GM21576 (cell line): Measurements from ENCODE around the gene SLC9A9.

ENCODE experiments used
- ATAC-seq: cut with Tn5 transposase; IDR thresholded peaks from one replicate; pipeline ENCODE4 v1.9.1; 2021; ENCODE audit warnings: mild to moderate bottlenecking, moderate library complexity; ENCODE audit not compliant: unreplicated experiment

The SLC9A9 gene

GRCh38 chr3:143236226-143236964 lies 611.9 kb downstream of the SLC9A9 start:
- ATAC-seq: no peak

GRCh38 chr3:143235614-143236204 lies 612.6 kb downstream of the SLC9A9 start:
- ATAC-seq: no peak

DNA sequence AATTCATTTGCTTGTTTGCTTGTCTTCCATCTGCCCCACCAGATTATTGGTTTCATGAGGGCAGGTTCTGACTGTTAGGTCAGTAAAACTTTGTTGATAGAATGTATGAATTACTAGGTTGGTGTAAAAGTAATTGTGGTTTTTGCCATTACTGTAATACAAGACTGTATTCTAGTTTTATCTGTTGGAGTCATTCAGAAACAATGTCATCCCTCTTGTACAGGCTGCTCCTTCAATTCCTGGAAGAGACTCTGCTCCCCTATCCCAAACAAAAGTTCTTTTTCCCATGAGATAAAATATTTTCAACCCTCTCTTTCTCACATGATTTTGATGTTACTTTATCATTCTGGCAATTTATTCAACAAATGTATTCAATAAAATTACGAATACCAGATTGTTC lies 613.7 kb downstream of the SLC9A9 start:
- ATAC-seq: no peak

DNA sequence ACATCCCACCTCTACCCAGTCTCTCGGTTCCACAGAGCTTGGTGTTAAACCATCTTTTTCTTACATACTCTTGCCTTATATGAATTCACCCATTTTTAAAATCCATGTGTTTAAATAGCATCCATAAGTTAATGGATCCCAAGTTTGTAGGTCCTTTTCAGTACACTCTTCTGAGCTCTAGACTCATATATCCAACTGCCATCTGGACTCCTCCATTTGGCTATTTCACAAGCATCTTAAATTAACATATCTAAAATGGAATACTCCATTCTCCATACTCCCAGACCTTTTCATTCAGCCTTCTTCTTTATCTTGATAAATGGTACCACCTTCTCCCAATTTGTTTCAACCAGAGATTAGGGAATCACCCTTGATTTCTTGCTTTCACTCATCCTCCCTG lies 615.3 kb downstream of the SLC9A9 start:
- ATAC-seq: no peak

DNA sequence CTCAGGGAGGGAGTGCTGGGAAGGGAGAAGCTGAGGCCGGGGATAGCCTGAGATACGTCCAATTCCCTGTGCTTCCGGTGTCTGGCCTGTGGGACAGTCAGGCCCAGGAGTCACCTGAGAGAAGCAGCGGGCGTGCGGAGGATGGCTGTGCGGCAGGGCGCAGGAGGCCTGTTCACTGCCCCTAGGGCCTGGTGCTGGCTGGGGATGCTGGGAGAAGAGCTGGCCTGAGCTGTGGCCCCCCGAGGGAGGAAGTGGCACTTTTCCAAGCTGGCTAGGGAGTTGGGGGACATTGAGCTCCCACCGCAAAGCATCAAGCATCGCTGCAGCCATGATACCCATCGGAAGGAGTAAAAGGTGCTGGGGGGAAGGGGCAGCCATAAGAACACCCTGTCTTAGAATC lies 619.9 kb downstream of the SLC9A9 start:
- no peak for ATAC-seq

DNA sequence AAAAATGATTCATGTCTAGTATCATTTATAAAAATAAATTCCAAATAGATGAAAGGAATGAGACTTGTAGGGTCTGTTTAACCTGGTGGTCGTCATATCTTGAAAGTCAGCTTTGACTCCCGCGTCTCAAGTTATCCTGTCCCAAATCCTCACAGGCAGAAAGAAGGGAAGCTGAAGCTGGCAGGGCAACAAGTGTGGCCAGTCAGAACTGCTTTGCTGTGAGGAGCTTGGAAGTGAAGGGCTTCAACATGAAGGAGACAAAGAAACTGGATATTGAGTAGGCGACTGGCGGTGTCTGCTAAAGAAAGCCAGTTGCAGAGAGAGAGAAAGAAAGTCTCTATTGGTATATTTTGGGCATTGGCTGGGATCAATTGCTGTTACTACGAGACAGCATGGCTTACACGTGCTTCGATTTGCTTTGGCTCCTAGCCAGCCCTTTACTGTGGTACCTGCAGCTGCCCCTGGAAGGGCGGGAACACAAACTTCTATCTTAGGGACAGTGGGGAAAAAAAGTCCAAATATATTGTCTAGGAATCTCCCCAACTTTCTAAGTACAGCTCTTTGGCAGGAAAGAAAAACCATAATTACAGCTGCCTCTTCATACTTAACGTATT lies 621.5 kb downstream of the SLC9A9 start:
- no peak for ATAC-seq

DNA sequence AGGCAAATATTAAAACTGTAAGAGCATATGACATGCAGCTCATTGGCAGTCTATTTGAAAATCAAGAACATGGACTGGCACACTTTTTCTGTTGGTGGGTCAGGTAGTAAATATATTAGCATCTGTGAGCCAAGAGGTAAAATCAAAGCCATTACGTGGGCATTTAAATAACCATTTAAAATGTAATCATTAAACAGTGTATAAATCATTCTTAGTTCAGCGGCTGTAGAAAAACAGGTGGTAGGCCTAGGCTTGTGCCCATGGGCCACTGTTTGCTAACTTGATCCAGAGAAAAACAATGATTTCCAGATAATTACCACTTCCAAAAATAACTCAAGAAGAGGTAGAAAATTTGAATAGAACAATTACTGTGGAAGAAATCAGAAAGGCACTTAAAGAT lies 623.6 kb downstream of the SLC9A9 start:
- no peak for ATAC-seq

- ATAC-seq: no peak
Observed at GRCh38 chr3:143222981-143223380, 625.3 kb downstream of the SLC9A9 start.

GRCh38 chr3:143222505-143222904 lies 625.8 kb downstream of the SLC9A9 start:
- no peak for ATAC-seq

GRCh38 chr3:143221446-143221845 lies 626.8 kb downstream of the SLC9A9 start:
- ATAC-seq: no peak

DNA sequence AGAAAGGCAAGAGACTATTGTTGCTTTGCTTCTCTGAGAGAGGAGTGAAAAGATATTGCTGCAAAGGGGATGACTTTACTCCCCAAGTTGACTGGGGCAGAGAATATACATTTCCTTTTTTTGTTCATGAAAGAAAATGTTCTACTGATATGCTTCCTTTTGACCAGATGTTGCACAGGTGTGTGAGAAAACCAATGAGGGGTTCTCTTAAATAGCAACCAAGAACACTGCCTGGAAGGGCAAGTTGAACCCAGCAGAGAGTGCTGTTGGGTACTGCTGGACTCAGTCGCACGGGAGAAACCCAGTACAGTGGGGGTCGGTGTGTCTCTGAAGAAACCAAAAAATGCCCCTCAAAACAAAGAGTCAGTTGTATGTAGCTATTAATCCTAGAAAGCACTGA lies 627.5 kb downstream of the SLC9A9 start:
- ATAC-seq: peak; percentile 68

DNA sequence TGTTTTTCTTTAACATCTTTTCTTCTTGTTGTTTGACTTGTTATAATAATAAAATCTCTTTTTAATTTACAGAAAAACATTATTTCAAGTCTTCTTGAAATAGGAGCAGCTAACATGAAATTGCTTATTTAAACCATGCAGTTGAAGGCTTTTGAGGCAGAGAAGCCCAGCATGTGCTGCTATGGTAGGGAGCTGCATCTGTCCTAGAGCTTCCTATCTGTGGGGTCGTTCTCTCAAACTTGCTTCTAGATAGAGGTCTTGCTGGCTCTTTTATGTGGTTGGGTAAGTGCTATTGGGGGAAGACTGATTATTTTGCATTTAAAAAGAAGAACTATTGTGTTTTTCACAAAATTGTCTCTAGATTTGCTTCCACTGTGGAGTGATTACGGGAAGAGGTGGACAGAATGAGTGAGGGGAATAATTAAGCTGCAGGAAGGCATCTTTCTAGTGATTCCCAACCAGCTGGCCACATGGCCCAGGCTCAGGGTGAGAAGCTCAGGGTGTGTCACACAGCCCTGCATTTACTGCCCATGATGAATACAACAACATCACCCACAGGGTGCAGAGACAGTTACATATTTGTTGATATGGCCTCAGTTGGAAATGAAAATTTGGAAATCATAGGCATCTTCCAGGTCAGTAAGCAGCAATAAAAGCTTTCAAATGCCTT lies 630.0 kb downstream of the SLC9A9 start:
- no peak for ATAC-seq

DNA sequence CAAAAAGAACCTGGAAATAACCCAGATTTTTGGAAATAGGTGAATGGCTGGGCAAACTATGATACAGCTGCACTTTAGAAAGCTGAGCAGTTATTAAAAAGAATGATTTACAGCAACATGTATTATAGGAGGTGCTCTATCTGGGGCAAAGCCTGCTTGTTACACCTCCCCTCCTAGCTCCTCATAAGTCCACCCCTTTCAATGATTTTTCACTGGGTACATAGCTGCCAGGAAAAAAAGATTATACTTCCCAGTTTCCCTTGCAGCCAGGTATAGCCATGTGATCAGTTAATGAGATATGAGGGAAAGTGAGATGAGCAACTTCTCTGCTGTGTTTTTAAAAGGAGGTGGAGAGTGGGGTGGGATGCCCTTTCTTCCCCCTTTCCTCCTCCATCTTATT lies 631.0 kb downstream of the SLC9A9 start:
- ATAC-seq: no peak

DNA sequence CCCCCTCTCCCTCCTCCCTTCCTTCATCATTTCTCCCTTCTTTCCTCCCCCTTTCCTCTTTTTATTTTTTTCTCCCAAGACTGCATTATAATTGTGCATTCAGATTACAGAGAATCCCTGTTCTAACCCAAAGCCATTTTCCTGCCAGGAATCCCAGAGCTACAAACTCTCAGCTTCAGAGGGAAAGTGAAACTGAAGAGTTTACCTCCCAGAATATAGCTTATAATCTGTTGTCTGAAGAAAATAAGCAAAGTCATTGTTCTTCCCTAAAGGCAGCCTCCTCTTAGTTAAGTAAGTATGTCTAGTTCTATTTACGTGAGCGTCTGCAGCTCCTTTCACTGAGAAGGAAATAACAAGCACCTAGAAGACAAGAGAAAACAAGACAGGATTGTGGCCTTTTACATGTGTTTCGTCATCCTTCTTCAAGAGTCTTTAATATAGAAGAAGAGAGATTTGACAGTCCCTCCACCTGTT lies 631.5 kb downstream of the SLC9A9 start:
- ATAC-seq: no peak
